DOHH2 (cell line): Measurements from ENCODE around the gene GCNA.

ENCODE experiments used
- H3F3A ChIP-seq: fragments of 200-600 bp; sonication (generic), shearing (Covaris generic); 2 replicates; pipeline ENCODE4 v1.6.0; 2016; ENCODE audit warnings: antibody characterized with exemption, mild to moderate bottlenecking; ENCODE audit not compliant: control insufficient read depth, insufficient read depth
- H3K27ac ChIP-seq: fragments of 200-600 bp; sonication (generic); 2 replicates; pipeline ENCODE4 v1.5.1; 2014; ENCODE audit warnings: low read depth, mild to moderate bottlenecking, low read length, moderate library complexity
- H3K27me3 ChIP-seq: fragments of 200-600 bp; sonication (generic); 2 replicates; pipeline ENCODE4 v1.6.1; 2014; ENCODE audit warnings: mild to moderate bottlenecking, low read length, mixed read lengths; ENCODE audit not compliant: control insufficient read depth
- H3K36me3 ChIP-seq: fragments of 200-600 bp; sonication (generic); 2 replicates; pipeline ENCODE4 v1.6.1; 2014; ENCODE audit warnings: mild to moderate bottlenecking, low read length, moderate library complexity, mixed read lengths; ENCODE audit not compliant: control insufficient read depth
- H3K4me1 ChIP-seq: fragments of 200-600 bp; sonication (generic); 2 replicates; pipeline ENCODE4 v1.6.1; 2014; ENCODE audit warnings: mild to moderate bottlenecking, low read length, mixed read lengths; ENCODE audit not compliant: control insufficient read depth
- H3K4me2 ChIP-seq: fragments of 200-600 bp; sonication (generic); 2 replicates; pipeline ENCODE4 v1.6.0; 2014; ENCODE audit warnings: mild to moderate bottlenecking, low read length, moderate library complexity
- H3K4me3 ChIP-seq: fragments of 200-600 bp; sonication (generic); 2 replicates; pipeline ENCODE4 v1.5.1; 2014; ENCODE audit warnings: mild to moderate bottlenecking, low read length, mixed read lengths
- H3K79me2 ChIP-seq: fragments of 200-600 bp; sonication (generic); 2 replicates; pipeline ENCODE4 v1.6.1; 2014; ENCODE audit warnings: mild to moderate bottlenecking, low read length, mixed read lengths; ENCODE audit not compliant: control insufficient read depth
- H3K9me2 ChIP-seq: fragments of 200-600 bp; sonication (generic); replicated peaks from 2 replicates; pipeline ENCODE4 v1.6.1; 2014; ENCODE audit warnings: mild to moderate bottlenecking, low read length, mixed read lengths; ENCODE audit not compliant: control insufficient read depth
- H3K9me3 ChIP-seq: fragments of 200-600 bp; sonication (generic); 2 replicates; pipeline ENCODE4 v1.6.1; 2014; ENCODE audit warnings: antibody characterized with exemption, low read length, mixed read lengths; ENCODE audit not compliant: control insufficient read depth, insufficient read depth
- H4K20me1 ChIP-seq: fragments of 200-600 bp; sonication (generic); 2 replicates; pipeline ENCODE4 v1.6.0; 2014; ENCODE audit warnings: low read depth, mild to moderate bottlenecking, antibody characterized with exemption, low read length, moderate library complexity; ENCODE audit not compliant: control insufficient read depth, insufficient read depth
- CTCF ChIP-seq: fragments of 200-600 bp; sonication (generic); IDR thresholded peaks from one replicate; pipeline ENCODE4 v1.5.1; 2014; ENCODE audit warnings: antibody characterized with exemption, mild to moderate bottlenecking, low read depth, low read length; ENCODE audit not compliant: poor library complexity, severe bottlenecking
- EZH2phosphoT487 ChIP-seq: fragments of 200-600 bp; sonication (generic); IDR thresholded peaks from 2 replicates; pipeline ENCODE4 v1.6.1; 2017; ENCODE audit warnings: borderline replicate concordance, mild to moderate bottlenecking, antibody characterized with exemption, low read length, moderate library complexity, mixed read lengths

GCNA gene

DNA sequence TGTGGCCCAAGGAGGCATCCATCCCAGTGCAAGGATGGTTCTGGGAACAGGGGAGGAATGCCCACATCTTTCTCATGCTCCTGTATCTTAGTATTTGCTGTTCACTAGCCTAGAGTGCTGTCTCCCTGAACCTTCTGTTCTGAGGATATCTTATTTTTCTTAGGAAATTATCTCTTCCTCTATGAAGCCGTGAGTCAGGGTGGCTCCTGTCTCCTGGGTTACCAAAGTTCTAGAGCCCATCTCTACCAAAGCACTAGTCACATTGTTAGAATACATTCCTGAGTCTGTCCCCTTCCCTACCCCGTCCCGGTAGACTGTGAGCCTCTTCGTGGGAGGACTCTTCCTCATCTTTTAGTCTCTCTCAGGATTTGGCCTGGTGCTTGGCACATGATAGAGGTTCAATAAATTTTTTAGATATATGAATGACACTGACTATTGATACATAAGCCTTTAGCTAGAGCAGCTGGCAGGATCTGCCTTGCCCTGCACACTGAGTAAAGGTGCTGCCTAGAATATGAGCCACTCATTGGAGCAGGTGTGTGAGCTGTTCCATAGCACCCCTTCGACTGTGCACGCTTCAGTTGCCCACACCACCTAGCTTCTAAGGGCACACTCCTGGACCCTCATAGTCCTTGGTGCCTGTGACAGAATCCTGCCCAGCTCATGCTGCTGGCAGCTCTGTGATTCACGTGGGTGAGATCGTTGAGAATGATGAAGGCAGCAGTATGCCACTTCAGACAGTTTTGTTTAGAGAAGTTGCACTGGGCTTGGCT lies 26.7 kb downstream of the GCNA start:
- Histone ChIP-seq H3K4me1 (no peaks in the 10 kb centered on the region), H4K20me1 (no peaks in the 10 kb centered on the region), H3F3A (no peaks in the 10 kb centered on the region), H3K27ac (no peak overlapping the region), H3K79me2 (no peaks in the 10 kb centered on the region), H3K4me3 (no peak overlapping the region), H3K9me2 (no peaks in the 10 kb centered on the region), H3K27me3 (no peaks in the 10 kb centered on the region), H3K9me3 (no peaks in the 10 kb centered on the region), H3K4me2 (no peak overlapping the region), H3K36me3 (peaks cover 33% of the 10 kb centered on the region)
- TF ChIP-seq EZH2phosphoT487 (no peak), CTCF (no peak)

- Histone ChIP-seq H4K20me1 (no peaks in the 10 kb centered on the region), H3K4me2 (no peak overlapping the region), H3K27me3 (no peaks in the 10 kb centered on the region), H3K9me3 (no peaks in the 10 kb centered on the region), H3K4me3 (no peak overlapping the region), H3F3A (no peaks in the 10 kb centered on the region), H3K36me3 (peaks cover 37% of the 10 kb centered on the region), H3K27ac (no peak overlapping the region), H3K4me1 (no peaks in the 10 kb centered on the region), H3K9me2 (no peaks in the 10 kb centered on the region), H3K79me2 (no peaks in the 10 kb centered on the region)
- no peak for TF ChIP-seq CTCF
- TF ChIP-seq EZH2phosphoT487, result no peak
These were observed 28.4 kb downstream of the GCNA start for GRCh38 chrX:71606536-71607216.

DNA sequence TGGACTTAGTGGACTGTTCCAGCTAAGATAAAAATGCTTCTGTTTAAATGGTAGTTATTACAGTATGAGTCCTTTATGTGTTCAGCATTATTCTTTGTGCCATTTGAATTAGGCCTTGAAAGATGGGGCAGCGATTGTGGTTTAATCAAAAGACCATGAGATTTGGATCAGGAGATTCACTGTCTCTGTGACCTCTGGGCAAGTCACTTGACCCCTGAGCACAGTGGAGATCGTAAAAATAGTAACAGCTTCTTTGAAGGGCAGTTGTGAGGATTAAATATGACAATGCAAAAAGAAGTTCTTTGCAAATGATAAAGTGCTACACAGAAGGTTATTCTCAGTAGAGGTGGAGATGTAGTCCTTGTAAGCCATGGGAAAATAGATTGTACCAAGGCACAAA lies 29.3 kb downstream of the GCNA start:
- H3F3A ChIP-seq, result no peaks in the 10 kb centered on the region
- TF ChIP-seq CTCF (no peak), EZH2phosphoT487 (no peak)
- no peaks in the 10 kb centered on the region for H3K9me3 ChIP-seq
- no peaks in the 10 kb centered on the region for H3K9me2 ChIP-seq
- H3K79me2 ChIP-seq, result no peaks in the 10 kb centered on the region
- no peaks in the 10 kb centered on the region for H4K20me1 ChIP-seq
- H3K36me3 ChIP-seq, result peaks cover 37% of the 10 kb centered on the region
- H3K27ac ChIP-seq, result no peak overlapping the region
- H3K27me3 ChIP-seq, result no peaks in the 10 kb centered on the region
- no peak overlapping the region for H3K4me2 ChIP-seq
- no peaks in the 10 kb centered on the region for H3K4me1 ChIP-seq
- H3K4me3 ChIP-seq, result no peak overlapping the region
